ENCODE data around the gene ABCD1.
"Not testable (repeated sequence)": the region's sequence is repeated elsewhere in the genome, so short reads cannot be mapped to it uniquely, and the experiment has no call there.

Gene ABCD1

GRCh38 chrX:153707406-153707805, 17.2 kb upstream of the ABCD1 start:
- DNase-seq (ENCODE audit: low read depth in 1 of 2, low spot score in 1 of 2), result no peak

DNA sequence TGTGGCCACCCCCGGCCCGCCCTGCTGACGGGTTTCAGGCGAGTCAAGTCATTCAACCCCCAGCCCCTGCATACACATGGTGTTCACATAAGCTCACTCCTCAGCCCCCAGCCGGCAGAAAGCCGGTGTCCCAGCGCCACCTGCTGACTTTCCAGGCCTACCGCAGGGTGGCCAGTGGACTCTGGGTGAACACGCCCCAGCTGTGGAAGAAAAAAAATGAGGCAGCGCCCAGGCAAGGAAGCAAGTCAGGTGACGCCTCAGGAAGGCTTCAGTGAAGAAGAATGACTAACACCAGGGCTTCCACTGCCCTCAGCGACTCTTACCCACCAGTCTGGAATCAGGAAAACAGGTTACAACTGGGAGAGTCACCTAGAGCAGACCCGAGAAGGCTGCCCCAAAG, 16.2 kb upstream of the ABCD1 start:
- peak in 1 of 2 donors; percentile 17 for DNase-seq (ENCODE audit: low read depth in 1 of 2, low spot score in 1 of 2)

DNA sequence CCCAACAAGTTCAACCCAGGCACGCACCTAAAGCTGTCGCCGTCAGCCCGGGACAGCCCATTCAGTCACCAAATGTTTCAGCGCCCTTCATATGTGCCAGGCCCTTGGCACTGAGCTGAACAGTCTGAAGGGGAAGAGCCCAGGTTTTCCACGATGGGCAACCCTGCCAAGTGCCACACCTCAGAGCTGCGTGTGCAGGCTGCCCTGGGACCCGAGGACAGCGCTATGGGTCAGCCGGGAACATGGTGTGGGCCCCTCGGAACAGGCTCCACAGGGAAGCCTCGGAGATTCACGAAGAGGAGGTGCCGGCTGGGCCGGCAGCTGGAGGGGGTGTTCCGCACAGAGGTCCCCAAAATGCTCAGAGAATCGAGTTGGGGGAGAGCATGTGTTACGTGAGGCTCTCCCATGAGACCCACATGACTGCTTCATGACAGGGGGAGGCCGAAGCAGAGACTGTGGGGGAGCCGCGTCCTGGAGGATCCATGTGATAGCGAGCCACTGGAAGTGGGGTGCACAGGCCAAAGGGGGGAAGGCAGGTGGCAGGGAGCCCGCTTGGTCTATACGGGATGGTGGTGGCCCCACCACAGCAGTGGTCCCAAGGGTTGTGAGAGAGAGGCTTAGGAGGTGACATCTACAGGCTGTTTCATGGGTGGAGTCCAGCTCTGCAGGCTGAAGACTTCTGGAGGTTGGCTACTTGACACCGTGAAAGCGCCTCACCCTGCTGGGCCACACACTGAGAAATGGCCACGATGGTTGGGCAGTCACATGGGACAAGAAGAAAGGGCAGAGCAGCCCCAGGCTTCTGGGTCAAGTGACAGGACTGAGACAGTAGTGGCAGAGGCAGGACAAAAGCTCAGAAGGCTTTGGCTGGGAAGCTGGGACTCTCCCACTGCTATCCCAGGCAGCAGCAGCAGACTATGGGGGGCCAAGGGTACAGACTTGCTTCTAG, 14.7 kb upstream of the ABCD1 start:
- DNase-seq (ENCODE audit: low read depth in 1 of 2, low spot score in 1 of 2), result no peak

DNA sequence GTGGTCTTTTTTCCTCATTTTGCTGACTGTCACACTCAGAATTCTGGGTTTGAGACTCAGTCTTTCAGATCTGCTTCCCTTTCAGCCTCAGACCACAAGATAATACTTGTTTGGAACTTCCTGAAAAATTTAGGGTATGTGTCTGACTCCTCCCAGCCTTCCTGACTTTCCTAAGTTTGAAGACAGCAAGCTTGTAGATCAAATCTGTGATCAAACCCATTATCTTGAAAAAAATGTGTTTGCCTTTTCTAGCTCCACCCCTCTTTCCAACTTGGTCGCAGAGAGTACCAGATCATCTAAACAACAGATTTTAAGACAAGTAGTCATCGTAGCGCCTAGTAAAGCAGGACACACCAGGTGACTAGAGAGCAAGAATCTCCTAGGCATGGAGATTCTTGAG, 10.4 kb upstream of the ABCD1 start:
- DNase-seq (ENCODE audit: low read depth in 1 of 2, low spot score in 1 of 2), result no peak

GRCh38 chrX:153717445-153717844, 7.2 kb upstream of the ABCD1 start:
- no peak for DNase-seq (ENCODE audit: low read depth in 1 of 2, low spot score in 1 of 2)

DNA sequence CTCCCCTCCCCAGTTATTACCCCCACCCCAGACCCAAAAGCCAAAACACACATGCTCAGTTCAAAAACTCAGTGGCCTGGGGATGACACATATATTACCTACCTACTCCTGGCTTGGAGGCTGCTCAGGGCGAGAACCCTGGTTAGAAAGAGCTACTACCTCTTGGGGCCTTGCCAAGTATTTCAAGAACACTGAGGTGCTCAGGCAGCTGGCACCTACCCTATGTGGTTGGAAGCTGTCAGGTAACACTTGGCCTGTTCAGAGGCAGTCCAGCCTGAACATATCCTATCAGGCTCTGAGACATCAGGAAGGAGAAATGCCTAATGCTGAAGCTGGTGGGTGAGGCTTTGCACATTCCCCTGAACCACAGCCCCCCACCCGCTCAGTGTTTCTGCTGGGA, 5.4 kb upstream of the ABCD1 start:
- DNase-seq (ENCODE audit: low read depth in 1 of 2, low spot score in 1 of 2), result no peak

GRCh38 chrX:153719701-153720100, 5.0 kb upstream of the ABCD1 start:
- no peak for DNase-seq (ENCODE audit: low read depth in 1 of 2, low spot score in 1 of 2)

DNA sequence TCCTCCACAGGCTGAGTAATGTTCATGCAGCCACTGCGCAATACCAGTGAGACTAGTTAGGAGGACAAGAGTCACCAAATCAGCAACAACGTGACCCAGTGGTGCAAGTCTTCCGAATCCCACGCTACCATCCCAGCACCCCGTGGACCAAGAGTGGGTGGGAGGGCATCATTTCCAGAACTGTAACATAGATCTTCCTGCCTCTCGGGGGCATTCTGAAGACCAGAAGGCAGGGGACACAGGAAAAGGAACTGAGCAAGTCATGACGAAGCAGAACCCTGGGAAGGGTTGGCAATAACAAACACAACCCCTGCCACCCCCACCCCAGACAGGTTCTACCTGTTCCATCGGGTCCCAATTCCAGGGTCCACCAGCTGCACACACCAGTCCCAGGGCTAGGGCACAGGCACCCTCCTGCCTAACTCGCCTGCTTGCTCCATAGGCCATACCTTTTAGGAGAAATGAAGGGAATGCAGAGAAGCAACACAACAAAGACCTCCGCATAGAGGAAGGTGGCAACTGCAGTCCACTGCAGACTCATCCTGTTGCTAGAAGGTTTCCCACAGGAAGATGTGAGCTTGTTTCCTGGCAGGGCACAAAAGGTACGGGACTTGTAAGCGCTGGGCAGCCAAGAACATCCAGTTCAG, 1.8 kb upstream of the ABCD1 start:
- DNase-seq (ENCODE audit: low read depth in 1 of 2, low spot score in 1 of 2), result no peak

DNA sequence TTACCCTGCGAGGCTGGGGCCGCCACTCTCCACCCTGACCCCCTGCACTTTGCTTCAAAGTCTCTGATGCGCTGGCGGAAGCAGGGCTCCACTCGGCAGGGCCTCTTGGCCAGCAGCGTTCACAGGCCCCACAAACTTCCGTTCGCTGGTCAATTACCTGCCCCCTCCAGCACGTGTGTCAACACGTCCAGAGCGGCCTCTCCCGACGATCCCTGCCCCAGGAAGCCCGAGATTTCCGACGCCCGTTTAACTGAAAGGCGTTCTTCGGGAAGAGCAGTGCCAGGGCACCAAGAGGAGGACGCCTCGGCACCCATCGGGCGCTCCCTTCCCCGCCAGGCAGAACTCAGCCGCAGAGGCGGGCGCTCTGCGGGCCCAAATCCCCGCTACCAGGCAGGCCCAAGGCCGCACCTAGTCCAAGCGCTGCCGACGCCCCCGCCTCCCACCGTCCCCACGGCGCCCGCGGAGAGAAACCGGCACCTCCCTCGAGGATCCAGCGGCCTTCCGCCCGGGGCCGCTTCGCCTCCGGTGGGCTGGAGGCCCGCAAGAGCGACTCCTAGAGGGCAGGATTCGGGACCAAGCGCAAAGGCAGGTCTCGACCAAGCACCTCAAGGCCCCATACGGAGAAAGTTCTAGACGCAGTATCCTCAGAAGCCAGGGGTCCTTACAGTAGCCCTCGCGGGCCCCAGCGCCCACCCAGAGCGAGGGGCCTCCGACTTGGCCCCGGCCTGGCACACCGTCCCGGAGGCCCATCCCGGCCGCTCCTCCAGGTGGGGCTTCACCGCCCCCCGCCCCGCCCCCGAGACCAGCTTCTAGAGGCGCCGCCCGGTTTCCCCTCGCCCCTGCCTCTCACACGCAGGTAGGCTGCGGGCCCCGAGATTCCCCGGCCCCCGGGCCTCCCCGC, 1.1 kb upstream of the ABCD1 start:
- peak in 1 of 2 donors; percentile 47 for DNase-seq (ENCODE audit: low read depth in 1 of 2, low spot score in 1 of 2)

DNA sequence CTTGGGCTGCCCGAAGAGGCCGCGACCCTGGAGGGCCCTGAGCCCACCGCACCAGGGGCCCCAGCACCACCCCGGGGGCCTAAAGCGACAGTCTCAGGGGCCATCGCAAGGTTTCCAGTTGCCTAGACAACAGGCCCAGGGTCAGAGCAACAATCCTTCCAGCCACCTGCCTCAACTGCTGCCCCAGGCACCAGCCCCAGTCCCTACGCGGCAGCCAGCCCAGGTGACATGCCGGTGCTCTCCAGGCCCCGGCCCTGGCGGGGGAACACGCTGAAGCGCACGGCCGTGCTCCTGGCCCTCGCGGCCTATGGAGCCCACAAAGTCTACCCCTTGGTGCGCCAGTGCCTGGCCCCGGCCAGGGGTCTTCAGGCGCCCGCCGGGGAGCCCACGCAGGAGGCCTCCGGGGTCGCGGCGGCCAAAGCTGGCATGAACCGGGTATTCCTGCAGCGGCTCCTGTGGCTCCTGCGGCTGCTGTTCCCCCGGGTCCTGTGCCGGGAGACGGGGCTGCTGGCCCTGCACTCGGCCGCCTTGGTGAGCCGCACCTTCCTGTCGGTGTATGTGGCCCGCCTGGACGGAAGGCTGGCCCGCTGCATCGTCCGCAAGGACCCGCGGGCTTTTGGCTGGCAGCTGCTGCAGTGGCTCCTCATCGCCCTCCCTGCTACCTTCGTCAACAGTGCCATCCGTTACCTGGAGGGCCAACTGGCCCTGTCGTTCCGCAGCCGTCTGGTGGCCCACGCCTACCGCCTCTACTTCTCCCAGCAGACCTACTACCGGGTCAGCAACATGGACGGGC, 579 bp downstream of the ABCD1 start:
- no peak for DNase-seq (ENCODE audit: low read depth in 1 of 2, low spot score in 1 of 2)

DNA sequence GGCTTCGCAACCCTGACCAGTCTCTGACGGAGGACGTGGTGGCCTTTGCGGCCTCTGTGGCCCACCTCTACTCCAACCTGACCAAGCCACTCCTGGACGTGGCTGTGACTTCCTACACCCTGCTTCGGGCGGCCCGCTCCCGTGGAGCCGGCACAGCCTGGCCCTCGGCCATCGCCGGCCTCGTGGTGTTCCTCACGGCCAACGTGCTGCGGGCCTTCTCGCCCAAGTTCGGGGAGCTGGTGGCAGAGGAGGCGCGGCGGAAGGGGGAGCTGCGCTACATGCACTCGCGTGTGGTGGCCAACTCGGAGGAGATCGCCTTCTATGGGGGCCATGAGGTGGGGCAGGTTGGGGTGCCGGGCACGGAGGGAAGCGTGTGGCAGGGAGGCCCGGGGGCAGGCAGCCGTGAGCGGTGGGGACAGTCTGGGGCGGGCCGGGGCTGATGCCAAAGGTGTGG, 1.2 kb downstream of the ABCD1 start:
- DNase-seq (ENCODE audit: low read depth in 1 of 2, low spot score in 1 of 2), result no peak

DNA sequence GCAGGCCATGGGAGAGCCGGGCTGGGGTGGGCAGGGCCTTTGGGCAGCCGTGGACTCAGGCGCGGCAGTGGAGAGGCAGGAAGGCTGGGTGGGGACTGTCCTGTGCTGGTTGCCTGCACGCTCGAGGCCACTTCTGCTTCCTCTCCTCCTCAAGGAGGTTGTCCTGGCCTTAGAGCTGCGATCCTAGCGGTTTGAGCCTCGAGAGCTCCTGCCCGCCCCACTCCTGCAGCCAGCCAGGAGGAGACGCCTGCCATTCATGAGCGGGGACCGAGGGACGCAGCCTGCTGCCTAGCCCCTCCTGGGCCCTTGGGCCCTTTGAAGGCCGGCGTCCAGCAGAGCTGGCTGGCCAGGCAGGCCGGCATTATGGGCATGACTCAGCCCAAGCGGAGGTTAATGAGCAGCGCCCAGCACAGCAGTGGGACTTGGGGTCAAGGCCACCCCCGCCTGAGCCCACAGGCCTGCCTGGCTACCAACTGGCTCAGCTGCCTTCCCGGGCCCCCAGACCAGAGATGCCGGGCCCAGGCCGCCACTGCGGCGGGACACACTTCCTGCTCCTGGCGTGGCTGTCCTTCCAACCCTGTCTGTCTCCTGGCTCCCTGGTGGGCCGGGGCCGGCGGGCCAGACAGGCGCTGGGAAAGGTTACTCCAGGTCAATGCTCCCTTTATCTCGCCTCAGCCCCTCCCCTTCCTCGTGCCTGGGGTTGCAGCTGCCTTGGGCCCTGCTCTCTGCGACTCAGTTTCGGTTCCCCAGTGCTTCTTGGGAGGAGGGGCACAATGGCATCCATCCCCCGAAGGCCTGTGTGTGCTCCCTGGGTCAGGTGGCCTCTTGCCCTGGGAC, 1.8 kb downstream of the ABCD1 start:
- no peak for DNase-seq (ENCODE audit: low read depth in 1 of 2, low spot score in 1 of 2)

- no peak for DNase-seq (ENCODE audit: low read depth in 1 of 2, low spot score in 1 of 2)
These were observed 2.7 kb downstream of the ABCD1 start for GRCh38 chrX:153727123-153727931.

DNA sequence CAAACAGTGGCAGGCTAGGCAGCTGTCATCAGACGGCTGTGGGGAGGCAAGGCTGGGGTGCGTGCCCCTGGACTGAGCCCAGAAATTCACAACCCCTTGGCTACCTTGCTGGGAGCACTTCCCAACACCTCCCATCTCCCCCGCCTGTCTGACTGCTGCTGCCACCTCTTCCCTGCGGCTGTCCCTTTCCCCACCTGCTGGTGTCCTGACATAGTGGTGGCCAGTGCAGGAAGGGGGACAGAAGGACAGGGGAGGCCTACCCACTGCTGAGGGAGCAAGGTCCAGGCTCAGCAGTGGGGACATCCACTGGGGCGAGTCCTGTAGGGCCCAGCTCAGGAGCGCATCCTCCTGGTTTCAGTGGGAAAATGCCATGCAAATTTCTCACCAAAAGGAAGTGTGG, 3.4 kb downstream of the ABCD1 start:
- DNase-seq (ENCODE audit: low read depth in 1 of 2, low spot score in 1 of 2), result no peak

GRCh38 chrX:153728951-153729631, 4.4 kb downstream of the ABCD1 start:
- DNase-seq (ENCODE audit: low read depth in 1 of 2, low spot score in 1 of 2), result no peak

- not testable (repeated sequence) for DNase-seq (ENCODE audit: low read depth in 1 of 2, low spot score in 1 of 2)
These were observed 5.5 kb downstream of the ABCD1 start for GRCh38 chrX:153730115-153730514.

DNA sequence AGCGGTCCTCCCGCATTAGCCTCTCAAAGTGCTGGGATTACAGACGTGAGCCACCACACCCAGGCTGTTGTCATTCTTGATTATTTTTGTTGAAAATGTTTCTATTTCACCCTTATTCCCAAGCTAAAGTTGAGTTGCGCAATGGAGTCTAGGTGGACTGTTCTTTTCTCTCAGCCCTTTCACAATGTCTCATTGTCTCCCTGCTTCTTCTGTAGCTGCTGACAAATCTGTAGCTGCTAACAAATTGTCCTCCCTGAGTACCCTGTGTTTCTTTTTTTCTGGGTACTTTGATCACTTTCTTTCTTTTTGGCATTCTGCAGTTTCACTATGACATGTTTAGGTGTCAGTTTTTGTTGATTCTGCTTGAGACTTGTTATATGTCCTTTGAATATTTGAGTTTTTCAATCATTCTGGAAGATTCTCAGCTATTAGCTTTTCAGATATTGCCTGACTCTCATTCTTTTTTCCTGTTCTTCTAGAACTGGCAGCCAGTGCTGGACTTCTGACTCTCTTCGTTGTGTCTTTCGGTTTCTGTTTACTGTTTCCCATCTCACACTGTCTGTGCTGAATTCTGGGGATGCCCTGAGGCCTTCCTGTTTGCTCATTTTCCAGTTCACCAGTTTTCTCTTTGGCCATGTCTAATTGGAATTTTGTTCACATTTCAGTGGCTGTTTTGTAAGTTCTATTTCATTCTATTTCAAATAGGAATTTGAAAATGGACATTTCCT, 6.6 kb downstream of the ABCD1 start:
- DNase-seq (ENCODE audit: low read depth in 1 of 2, low spot score in 1 of 2), result no peak

DNA sequence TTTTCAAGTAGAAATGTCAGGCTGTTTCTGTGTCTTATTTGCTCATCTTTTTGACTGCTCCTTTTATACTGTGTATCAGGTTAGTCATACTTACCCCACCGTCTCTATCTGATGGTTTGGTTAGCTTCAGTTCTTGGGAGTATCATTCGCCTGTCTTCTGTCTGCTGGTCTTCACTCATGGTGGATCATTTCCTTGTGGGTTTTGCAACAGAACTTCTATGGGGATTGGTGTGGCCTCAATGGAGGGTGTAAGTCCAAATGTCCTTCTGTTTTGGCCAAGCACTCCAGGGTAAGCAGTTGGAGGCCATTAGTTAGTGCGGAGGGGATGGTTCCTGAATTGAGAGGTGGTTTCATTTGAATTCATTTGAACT, 7.2 kb downstream of the ABCD1 start:
- DNase-seq (ENCODE audit: low read depth in 1 of 2, low spot score in 1 of 2), result no peak
